Stimulated activated CD4-positive, alpha-beta T cell treated with anti-CD3 and anti-CD28 coated beads, Interleukin-1b, Interleukin-23, amount 100 ng/mL, for 24 hours (primary cell): ENCODE results near the gene SMURF2.
A peak's percentile ranks its signal among the peaks of the same experiment; 100 is the strongest.
"Not testable (repeated sequence)": the region's sequence is repeated elsewhere in the genome, so short reads cannot be mapped to it uniquely, and the experiment has no call there.

Experiments used
- DNase-seq, 4 experiments: peaks; one replicate each; pipeline ENCODE4 v3.0.0-alpha.2; 2020; ENCODE audit warnings: low read depth in 4 of 4, low spot score in 1 of 4

Gene SMURF2

GRCh38 chr17:64661976-64662773, at the start of gene SMURF2:
TSS of gene SMURF2 (minus strand) at chr17:64662307. CDS start at chr17:64661880, 427 bp downstream.
- DNase-seq = peak; percentile 30 to 66 (median 50)

- DNase-seq = no peak
Measured at GRCh38 chr17:64709481-64709880, 47.4 kb upstream of the SMURF2 start.

- DNase-seq = no peak
Measured at GRCh38 chr17:64707050-64707591, 45.0 kb upstream of the SMURF2 start.

DNA sequence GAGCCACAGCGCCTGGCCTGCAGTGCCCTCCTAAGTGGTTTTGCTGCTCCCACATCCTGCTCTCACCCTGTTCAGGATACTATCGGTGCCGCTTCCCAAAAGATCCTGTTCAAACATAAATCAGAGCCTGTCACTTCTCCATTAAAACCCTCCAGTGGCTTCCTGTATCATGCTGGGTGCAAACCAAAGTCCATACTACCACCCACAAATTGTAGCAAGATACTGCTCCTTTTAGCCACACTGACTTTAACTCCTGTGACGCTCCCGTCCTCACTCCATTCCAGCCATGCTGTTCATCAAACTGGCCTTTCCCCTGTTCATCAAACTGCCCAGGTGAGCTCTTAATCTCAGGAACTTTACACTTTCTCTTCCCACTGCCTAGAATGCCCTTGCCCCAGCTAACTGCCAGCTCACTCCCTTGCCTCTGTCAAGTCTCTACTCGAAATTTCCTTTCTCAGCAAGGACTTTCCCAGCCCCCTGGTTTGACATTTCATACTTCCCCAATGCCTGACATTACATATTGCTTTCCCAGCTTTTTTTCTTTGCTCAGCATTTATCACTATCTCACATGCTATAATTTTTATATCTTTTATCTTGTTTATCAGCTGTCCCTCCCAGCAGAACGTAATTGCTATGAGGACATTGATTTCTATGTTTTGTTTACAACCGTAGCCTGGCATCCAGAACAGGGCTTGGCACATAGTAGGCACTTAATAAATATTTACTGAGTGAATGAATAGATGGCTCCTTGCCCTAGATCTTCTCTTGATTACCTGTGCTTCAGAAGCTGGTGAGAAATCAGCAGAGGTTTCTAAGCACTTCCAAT, 44.3 kb upstream of the SMURF2 start:
- DNase-seq = no peak

DNA sequence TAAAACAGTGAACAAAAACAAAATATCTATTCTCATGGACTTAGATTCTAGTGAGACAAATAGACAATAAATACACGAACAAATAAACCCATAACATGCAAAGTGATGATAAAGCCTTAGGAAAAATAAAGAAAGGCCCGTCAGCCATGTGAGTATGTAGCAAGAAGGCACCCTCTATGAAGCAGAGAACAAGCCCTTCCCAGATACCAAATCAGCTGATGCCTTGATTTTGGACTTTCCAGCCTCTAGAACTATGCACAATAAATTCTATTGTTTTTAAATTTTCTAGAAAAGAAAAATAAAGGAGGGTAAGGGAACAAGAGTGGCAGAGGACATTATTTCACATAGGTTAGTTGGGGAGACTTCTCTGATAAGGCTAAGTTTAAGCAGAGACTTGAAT, 40.7 kb upstream of the SMURF2 start:
- DNase-seq = no peak

- no peak for DNase-seq
Measured at GRCh38 chr17:64698725-64699124, 36.6 kb upstream of the SMURF2 start.

- DNase-seq = no peak
Measured at GRCh38 chr17:64694207-64694606, 32.1 kb upstream of the SMURF2 start.

DNA sequence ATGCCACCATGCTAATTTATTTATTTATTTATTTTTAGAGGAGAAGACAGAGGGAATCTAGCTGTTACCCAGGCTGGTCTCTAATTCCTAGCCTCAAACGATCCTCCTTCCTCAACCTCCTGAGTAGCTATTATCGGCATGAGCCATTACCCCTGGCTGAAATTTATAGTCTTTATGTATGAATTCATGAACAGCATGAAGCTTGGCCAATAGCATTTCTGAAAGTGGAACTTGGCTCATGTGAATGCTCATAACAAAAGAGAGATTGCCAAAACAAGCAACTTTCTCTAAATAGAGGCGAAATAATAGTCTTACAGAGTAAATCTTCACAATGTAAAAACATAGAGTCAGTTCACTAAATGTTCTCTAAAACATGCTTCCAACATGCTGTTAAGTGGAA, 30.1 kb upstream of the SMURF2 start:
- DNase-seq = no peak

DNA sequence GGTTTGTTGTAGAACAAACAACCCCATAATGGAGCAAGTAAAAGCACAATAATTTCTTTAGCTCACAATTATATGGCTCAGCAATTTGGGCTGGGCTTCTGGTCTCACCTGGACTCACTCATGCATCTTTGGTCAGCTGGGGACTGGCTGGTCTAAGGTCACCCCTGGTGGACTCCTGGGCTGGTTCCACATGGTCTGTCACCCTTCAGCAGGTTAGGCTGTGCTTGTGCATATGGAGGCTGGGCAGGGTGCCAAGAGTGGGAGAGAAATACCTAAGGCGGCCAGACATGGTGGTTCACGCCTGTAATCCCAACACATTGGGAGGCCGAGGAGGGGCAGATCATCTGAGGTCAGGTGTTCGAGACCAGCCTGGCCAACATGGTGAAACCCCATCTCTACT, 27.0 kb upstream of the SMURF2 start:
- DNase-seq = no peak

GRCh38 chr17:64688481-64688880, 26.4 kb upstream of the SMURF2 start:
- no peak for DNase-seq

GRCh38 chr17:64687961-64688360, 25.9 kb upstream of the SMURF2 start:
- DNase-seq = no peak

DNA sequence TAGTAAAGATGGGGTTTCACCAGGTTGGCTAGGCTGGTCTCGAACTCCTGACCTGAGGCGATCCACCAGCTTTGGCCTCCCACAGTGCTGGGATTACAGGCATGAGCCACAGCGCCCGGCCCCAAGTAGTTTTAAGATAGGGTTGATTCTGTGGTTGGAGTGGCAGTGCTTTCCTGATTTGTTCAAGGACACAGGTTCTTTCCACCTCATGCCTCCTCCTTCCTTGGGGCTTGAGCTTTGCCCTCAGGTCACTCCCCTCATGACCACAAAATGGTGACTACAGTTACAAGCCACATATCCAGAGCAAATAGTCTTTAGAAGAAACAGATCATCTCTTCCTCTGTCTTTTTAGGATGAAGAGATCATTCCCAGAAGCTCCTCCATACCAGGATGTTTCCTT, 25.3 kb upstream of the SMURF2 start:
- no peak for DNase-seq

DNA sequence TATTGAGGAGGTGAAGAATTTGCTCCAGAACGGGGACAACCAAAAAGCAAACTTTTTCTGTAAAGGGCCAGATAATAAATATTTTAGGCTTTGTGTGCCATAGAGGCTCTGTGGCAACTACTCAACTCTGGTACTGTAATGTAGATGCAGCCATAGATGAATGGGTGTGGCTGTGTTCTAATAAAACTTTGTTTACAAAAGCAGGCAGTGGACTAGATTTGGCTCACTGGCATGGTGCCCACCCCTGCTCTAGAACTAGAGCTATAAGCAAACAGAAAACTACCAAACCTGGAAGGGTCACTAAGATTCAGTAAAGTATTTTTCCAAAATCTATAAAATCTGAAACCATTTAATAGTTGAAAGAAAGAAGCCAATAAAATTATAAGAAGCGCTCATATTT, 24.6 kb upstream of the SMURF2 start:
- no peak for DNase-seq

GRCh38 chr17:64685705-64686104, 23.6 kb upstream of the SMURF2 start:
- DNase-seq = no peak

- no peak for DNase-seq
Measured at GRCh38 chr17:64683796-64684195, 21.7 kb upstream of the SMURF2 start.

GRCh38 chr17:64682261-64683181, 20.4 kb upstream of the SMURF2 start:
- DNase-seq = no peak

DNA sequence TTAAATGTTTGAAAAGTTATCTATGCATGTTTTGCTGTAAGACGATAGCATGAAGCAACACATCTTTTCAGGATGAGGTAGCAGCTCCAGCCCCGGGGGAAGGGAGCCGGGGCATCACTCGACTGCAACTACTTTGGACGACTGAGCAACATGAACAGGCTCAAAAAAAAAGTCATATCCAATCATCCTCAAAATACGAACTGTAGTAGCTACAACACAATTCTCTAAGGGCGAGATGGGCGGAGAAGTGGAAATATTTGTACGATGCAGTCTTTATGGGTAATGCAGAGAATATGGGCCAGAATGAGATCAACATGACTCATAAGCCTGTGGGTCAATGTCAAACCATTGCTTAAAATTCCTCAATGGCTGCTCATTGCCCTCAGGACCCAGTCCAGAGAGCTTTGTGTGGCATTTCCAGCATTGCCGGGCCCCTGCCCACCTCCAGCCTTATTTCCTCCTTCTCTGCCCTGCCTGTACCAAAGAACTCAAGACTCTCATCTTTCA, 17.7 kb upstream of the SMURF2 start:
- DNase-seq = no peak

- DNase-seq = no peak
Measured at GRCh38 chr17:64676763-64677162, 14.7 kb upstream of the SMURF2 start.

- not testable (repeated sequence) for DNase-seq
Measured at GRCh38 chr17:64670843-64671590, 8.9 kb upstream of the SMURF2 start.
